K562 treated with DMSO at 1 percent for 24 hours (cell line): Measurements from ENCODE around the gene TRMT10C. TPM values are rescaled to one million over a fixed set of nuclear protein-coding genes. Genes with fewer than 3 reads are reported as not detected.

Experiments used
- total RNA-seq: library from RNA; unstranded; fragments of 300-600 nt; gene quantifications from 2 replicates; pipeline ENCODE4 v1.2.3, GENCODE V29; 2022; ENCODE audit warnings: low read depth; ENCODE audit not compliant: insufficient read depth

Gene TRMT10C
- 11.0 and 14.1 TPM in 2 replicates for total RNA-seq

GRCh38 chr3:101561630-101562328, at the start of gene TRMT10C:
Gene TRMT10C (plus strand): TSS chr3:101561868. CDS start chr3:101564782, 2,914 bp downstream.

DNA sequence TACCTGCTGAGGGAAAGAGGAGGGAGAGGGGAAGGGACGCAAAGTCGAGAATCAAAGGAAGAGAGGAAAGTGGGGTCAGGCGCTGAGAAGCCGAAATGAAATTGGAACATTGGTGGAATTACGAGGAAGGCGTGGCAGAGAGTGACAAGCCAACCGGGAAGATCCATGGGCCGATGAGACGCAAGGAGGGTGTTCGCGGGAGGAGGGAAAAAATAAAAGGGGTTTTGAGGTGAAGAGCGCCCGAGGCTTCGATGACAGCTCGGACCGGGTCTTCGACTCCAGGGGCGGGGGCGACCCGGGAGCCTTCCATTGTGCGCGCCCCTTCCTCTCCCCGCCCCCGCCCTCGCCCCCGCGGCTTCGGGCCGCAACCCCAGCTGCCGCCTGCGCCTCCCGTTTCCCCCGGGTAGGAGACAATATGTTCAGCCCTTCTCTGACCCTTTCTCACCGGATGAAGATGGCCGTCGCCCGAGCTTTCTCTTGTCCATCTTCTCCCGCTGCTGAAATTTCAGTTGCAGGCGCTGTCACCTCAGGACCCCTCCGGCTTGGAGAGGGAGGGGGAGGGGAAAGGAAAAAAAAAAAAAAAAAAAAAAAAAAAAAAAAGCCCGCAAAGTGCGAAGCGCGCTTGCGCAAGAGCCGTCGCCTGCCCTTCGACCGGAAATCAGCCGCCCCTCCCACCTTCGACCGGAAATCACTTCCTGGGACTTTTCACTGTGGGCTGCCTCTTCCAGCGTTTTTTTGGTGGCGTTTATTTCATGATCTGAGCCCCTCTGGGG, 48.8 kb upstream of the TRMT10C start, which contains the start of gene SENP7:
Gene SENP7 (minus strand): TSS at position 567 of the 773 bp plus-strand sequence. CDS start 82 bp downstream, at position 485.

GRCh38 chr3:101573449-101574387, 12.1 kb downstream of the TRMT10C start, which contains the start of gene PCNP:
Gene PCNP (plus strand): TSS chr3:101574180. CDS start chr3:101574216, 36 bp downstream.

Other genes starting within 250 kb of the TRMT10C start
- 0.13 and 0.15 TPM in 2 replicates for gene IMPG2, start 241.3 kb upstream of the TRMT10C start, total RNA-seq
- gene SENP7, start 48.7 kb upstream of the TRMT10C start, total RNA-seq = 3.6 and 6.2 TPM in 2 replicates
- gene PCNP, start 12.3 kb downstream of the TRMT10C start, total RNA-seq = 33.3 and 45.0 TPM in 2 replicates
- gene ZBTB11, start 115.3 kb downstream of the TRMT10C start, total RNA-seq = 11.9 and 13.0 TPM in 2 replicates
- 1,678 and 1,879 TPM in 2 replicates for gene RPL24, start 124.8 kb downstream of the TRMT10C start, total RNA-seq
- gene CEP97, start 162.7 kb downstream of the TRMT10C start, total RNA-seq = 3.1 and 3.4 TPM in 2 replicates
- 7.1 and 7.6 TPM in 2 replicates for gene NXPE3, start 217.3 kb downstream of the TRMT10C start, total RNA-seq